Measurements from ENCODE around the gene KNTC1. TPM values are rescaled to one million over a fixed set of nuclear protein-coding genes. Genes with fewer than 3 reads are reported as not detected.

Gene KNTC1
- polyA plus RNA-seq, 1 donor (not counting 4 experiments of a cell fraction or from before 2014, with no cell fraction given): 18.6 TPM

GRCh38 chr12:122593910-122594309 is 66.9 kb downstream of the KNTC1 start:
- no peaks in the 10 kb centered on the region for H4K20me1 ChIP-seq (ENCODE audit: control insufficient read depth, extremely low read depth, insufficient read depth, low read length)
- H3K27ac ChIP-seq (ENCODE audit: control insufficient read depth, insufficient read depth, low read length): no peak overlapping the region
- no peak for DNase-seq (ENCODE audit: low read depth, low spot score)
- FAIRE-seq: no peak
- TF ChIP-seq CTCF (optimal IDR thresholded peaks at IDR 0.05 in 1 of 3, IDR thresholded peaks at IDR 0.05 in 1 of 3, conservative IDR thresholded peaks at IDR 0.05 in 1 of 3; ENCODE audit: extremely low read depth in 1 of 3, insufficient read depth in 2 of 3, low read length in 3 of 3): no peak
- no peak for TF ChIP-seq EZH2 (IDR thresholded peaks at IDR 0.05; ENCODE audit: low read length)
- dilution Hi-C loops (cut with MboI; ENCODE audit: extremely low pct_ligation_motif_present, low sequenced_read_pairs): no loop called here
- H3K4me2 ChIP-seq (ENCODE audit: control insufficient read depth, extremely low read depth, insufficient read depth, low read depth, low read length): no peak overlapping the region
- H3K4me1 ChIP-seq (ENCODE audit: control insufficient read depth, extremely low read depth, insufficient read depth, low read length): no peaks in the 10 kb centered on the region
- H3K36me3 ChIP-seq (ENCODE audit: control insufficient read depth in 2 of 2, extremely low read depth in 1 of 2, insufficient read depth in 2 of 2, low read length in 2 of 2): peaks cover 1 to 11% of the 10 kb centered on the region in 2 experiments
- H3K9ac ChIP-seq (ENCODE audit: control insufficient read depth, extremely low read depth, insufficient read depth, low read length): no peak overlapping the region
- no peaks in the 10 kb centered on the region for H3K27me3 ChIP-seq (ENCODE audit: control insufficient read depth, extremely low read depth, insufficient read depth, low read length)
- H2AFZ ChIP-seq (ENCODE audit: control insufficient read depth, low read length): no peak overlapping the region
- no peaks in the 10 kb centered on the region for H3K9me3 ChIP-seq (ENCODE audit: control insufficient read depth, low read depth, low read length)
- no peaks in the 10 kb centered on the region for H3K79me2 ChIP-seq (ENCODE audit: control insufficient read depth, insufficient read depth, low read length)
- H3K4me3 ChIP-seq (ENCODE audit: control insufficient read depth in 2 of 3, extremely low read depth in 1 of 3, insufficient read depth in 2 of 3, low read depth in 1 of 3, low read length in 3 of 3): no peak overlapping the region
- H3K9me1 ChIP-seq (ENCODE audit: control insufficient read depth, extremely low read depth, insufficient read depth, low read length): no peaks in the 10 kb centered on the region

GRCh38 chr12:122596838-122597237 is 69.8 kb downstream of the KNTC1 start:
- dilution Hi-C loops (cut with MboI; ENCODE audit: extremely low pct_ligation_motif_present, low sequenced_read_pairs): no loop called here
- Histone ChIP-seq H3K36me3 (ENCODE audit: control insufficient read depth in 2 of 2, extremely low read depth in 1 of 2, insufficient read depth in 2 of 2, low read length in 2 of 2) (peaks cover 0 to 8% of the 10 kb centered on the region in 2 experiments), H3K4me1 (ENCODE audit: control insufficient read depth, extremely low read depth, insufficient read depth, low read length) (no peaks in the 10 kb centered on the region), H4K20me1 (ENCODE audit: control insufficient read depth, extremely low read depth, insufficient read depth, low read length) (no peaks in the 10 kb centered on the region), H3K79me2 (ENCODE audit: control insufficient read depth, insufficient read depth, low read length) (no peaks in the 10 kb centered on the region), H3K27me3 (ENCODE audit: control insufficient read depth, extremely low read depth, insufficient read depth, low read length) (no peaks in the 10 kb centered on the region), H2AFZ (ENCODE audit: control insufficient read depth, low read length) (no peak overlapping the region), H3K27ac (ENCODE audit: control insufficient read depth, insufficient read depth, low read length) (no peak overlapping the region), H3K9me3 (ENCODE audit: control insufficient read depth, low read depth, low read length) (no peaks in the 10 kb centered on the region), H3K9ac (ENCODE audit: control insufficient read depth, extremely low read depth, insufficient read depth, low read length) (no peak overlapping the region), H3K9me1 (ENCODE audit: control insufficient read depth, extremely low read depth, insufficient read depth, low read length) (no peaks in the 10 kb centered on the region), H3K4me3 (ENCODE audit: control insufficient read depth in 2 of 3, extremely low read depth in 1 of 3, insufficient read depth in 2 of 3, low read depth in 1 of 3, low read length in 3 of 3) (no peak overlapping the region), H3K4me2 (ENCODE audit: control insufficient read depth, extremely low read depth, insufficient read depth, low read depth, low read length) (no peak overlapping the region)
- DNase-seq (ENCODE audit: low read depth, low spot score) (no peak), FAIRE-seq (no peak)
- TF ChIP-seq CTCF (optimal IDR thresholded peaks at IDR 0.05 in 1 of 3, IDR thresholded peaks at IDR 0.05 in 1 of 3, conservative IDR thresholded peaks at IDR 0.05 in 1 of 3; ENCODE audit: extremely low read depth in 1 of 3, insufficient read depth in 2 of 3, low read length in 3 of 3) (no peak), EZH2 (IDR thresholded peaks at IDR 0.05; ENCODE audit: low read length) (no peak)

All from keratinocyte (primary cell).